GF-D8 (cell line): ENCODE measurements around the gene INO80C.

Source experiments
- DNase-seq: peaks from one replicate; lab custom pipeline; 2025; lab: John Stamatoyannopoulos, UW

Gene INO80C, protein sequence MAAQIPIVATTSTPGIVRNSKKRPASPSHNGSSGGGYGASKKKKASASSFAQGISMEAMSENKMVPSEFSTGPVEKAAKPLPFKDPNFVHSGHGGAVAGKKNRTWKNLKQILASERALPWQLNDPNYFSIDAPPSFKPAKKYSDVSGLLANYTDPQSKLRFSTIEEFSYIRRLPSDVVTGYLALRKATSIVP

DNA sequence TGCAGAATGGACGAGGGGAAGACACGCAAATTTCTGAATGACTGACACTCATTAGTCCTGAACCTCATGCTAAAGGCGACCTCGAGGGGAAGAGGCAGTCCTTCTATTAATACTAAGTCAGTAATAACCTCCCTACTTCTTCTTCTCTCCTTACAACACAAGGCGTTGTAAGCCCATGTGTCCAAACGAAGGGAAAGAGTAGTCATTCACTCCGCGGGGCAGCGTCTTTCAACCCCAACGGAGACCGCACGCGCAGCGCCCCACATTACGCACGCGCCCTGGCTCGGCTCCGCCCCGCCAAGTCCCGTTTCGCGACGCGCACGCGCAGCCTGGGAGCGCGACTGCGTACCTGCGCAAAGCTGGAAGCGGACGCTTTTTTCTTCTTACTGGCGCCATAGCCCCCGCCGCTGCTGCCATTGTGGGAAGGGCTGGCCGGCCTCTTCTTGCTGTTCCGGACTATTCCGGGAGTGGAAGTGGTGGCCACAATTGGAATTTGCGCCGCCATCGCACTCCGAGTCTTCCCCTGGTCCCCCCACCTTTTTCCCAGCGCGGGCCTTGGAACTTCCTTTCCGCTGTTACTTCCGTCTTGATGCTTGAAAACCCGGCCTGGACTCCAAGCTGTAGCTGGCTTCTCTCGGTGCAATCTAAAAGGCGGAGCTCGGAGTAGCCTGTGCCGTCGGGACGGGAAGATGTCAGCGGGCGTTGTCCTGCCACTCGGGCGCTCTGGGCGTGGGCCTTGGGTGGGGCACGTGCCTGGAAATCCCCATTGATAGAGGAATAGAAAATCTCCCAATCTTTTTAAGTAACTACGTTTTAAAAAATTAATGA lies at the start of gene INO80C:
Gene INO80C, minus strand, starts transcription at position 591 of the 828 bp plus-strand sequence. Its CDS starts 86 bp downstream, at position 505.
- DNase-seq, result peak; percentile 89

DNA sequence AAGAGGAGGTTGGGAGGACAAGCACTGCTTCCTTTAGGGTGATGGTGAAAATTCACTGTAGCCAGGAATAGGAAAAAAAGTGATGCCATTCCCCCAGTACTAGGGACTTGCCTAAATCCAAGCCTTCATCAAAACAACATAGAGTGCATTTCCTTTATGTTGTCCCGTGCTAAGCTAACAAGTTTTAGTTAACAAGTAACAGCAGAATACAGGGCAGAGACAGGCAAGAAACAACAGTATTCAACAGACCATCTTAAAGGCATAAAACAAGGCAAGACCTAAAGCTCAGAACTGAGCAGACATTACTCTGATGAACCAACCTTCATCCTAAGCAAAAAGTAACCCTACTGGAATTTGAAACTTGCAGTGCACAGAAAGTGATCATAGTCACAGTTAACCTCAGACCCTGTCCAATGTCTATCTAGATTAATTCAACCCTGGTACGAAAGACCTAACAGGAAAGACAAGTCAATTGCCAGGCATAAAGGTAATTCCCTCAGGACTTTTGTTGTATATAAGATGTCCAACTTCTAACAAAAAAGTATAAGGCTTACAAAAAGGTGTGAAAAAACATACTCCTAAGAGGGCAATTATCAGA lies 49.3 kb upstream of the INO80C start:
- no peak for DNase-seq

DNA sequence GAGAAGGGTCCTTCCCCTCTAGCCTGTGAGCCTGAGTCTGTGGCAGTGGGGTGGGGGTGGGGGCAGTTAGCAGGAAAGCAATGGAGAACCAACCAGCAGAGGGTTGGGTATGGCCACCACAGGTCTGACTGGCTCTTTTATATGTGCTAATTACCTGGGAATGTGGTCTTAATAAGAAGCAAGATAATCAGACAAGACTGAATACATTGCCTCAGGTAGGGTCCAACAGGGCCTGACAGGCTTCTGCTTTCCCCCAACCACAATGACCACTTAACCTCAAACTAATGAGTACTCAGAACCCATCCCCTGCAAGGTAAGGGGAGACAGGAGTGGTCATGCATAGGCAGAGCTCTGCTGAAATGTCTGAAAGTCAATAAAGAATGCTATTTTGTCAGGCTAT lies 44.6 kb upstream of the INO80C start:
- DNase-seq, result no peak

DNA sequence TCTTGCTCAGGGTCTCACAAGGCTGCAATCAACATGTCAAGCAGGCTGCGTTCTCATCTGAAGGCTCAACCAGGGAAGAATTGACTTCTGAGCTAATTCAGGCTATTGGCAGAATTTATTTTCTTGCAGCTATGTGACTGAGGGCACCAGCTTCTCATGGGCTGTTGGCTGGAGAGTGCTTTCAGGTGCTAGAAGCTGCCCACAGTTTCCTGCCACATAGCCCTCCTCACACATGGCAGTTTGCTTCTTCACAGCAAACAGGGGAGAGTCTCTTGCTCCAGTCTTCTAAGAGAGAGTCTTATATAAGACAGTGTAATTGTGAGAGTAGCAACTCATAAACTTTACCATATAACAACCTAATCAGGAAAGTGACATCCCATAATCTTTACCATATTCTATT lies 37.5 kb upstream of the INO80C start:
- DNase-seq, result no peak

DNA sequence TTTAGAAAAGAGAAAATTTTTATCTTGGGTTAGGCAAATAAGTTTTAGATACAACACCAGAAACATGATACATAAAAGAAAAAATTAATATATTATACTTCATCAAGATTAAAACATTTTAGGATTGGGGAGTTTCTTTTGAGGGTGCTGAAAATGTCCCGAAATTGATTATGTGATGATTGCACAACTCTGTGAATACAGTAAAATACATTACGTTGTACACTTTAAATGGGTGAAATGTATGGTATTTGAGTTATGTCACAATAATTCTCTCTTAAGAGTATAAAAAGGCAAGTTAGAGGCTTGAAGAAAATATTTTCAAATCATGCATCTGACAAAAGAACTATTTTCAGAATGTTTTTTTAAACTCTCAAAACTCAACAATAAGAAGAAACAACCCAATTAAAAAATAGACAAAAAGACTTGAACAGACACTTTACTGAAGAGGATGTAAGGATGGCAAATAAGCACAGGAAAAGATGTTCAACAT lies 36.2 kb upstream of the INO80C start:
- no peak for DNase-seq

DNA sequence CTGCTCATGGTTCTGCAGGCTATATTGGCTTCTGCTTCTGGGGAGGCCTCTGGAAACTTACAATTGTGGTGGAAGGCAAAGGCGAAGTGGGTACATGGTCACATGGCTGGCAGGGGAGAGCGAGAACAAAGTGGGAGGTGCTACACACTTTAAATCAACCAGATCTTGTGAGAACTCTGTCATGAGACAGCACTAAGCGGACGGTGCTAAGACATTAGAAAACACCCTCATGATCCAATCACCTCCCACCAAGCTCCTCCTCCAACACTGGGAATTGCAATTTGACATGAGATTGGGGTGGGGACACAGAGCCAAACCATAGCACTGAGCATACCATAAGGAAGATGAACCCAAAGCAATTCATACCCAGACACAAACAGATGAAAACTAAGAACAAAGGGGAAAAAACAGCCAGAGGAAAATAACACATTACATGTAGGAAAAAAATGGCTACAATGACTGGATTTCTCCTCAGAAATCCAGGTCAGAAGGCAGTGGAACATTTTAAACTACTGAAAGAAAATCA lies 31.1 kb upstream of the INO80C start:
- DNase-seq, result no peak

DNA sequence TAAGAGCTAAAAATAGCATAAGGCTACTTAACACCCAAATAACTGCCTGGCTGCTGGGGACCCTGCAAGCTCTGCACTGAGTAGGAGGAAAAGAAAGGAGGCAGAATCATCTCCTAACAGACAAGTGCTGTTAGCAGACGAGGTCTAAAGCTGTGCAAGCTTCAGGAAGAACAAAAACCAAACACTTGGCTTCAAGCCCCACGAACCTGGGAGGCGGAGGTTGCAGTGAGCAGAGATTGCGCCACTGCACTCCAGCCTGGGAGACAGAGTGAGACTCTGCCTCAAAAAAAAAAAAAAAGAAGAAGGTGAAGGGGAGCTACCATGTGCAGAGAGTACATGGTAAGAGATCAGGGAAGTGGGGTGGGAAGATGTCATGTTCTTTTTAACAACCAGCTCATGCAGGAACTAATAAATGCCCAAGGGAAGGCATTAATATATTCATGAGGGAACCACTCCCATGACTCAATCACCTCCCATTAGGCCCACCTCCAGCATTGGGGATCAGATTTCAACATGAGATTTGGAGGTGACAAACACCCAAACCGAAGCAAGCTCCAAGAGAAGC lies 28.8 kb upstream of the INO80C start:
- DNase-seq, result peak; percentile 51

DNA sequence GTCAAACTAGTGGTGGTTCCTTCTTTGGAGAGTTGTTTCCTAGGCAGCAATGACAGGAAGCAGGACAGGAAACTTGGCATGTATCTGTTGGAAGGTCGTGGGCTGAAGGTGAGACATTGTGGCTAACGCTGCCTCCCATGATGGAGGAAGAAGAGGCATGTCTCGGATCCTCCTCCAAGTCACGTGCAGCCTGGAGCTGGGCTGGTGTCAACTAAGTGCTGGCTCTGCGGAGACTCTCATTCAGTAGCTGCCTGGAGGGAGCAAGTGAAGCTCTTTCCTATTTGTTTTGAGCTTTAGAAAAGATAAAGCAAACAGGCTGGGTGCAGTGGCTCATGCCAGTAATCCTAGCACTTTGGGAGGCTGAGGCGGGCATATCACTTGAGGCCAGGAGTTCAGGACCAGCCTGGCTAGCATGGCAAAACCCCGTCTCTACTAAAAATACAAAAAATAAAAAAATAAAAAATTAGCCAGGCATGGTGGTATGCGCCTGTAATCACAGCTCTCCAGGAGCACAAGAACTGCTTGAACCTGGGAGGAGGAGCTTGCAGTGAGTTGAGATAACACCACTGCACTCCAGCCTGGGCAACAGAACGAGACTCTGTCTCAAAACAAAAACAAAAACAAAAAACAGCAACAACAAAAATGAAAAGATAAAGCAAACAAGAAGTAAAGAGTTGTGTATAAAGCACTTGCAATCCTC lies 28.2 kb upstream of the INO80C start:
- peak; percentile 60 for DNase-seq

DNA sequence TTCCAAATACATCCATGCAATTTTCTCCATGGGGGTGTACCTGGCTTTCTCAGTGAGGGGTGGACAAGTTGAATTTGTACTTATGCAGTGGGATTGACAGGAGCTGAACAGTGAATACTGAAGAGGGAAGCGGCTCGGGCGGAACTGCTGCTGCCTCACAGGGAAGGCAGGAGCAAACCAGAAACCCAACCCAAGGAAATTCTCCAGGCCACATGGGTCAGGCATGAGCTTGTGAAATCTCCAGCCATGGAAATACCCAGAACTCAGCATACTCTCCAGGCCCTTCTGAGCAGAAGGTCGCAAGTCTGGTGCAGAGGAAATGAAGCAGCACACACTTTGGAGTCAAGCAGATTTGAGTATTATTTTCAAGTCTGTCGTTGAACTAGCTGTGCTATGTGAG lies 26.5 kb upstream of the INO80C start:
- DNase-seq, result peak; percentile 70

DNA sequence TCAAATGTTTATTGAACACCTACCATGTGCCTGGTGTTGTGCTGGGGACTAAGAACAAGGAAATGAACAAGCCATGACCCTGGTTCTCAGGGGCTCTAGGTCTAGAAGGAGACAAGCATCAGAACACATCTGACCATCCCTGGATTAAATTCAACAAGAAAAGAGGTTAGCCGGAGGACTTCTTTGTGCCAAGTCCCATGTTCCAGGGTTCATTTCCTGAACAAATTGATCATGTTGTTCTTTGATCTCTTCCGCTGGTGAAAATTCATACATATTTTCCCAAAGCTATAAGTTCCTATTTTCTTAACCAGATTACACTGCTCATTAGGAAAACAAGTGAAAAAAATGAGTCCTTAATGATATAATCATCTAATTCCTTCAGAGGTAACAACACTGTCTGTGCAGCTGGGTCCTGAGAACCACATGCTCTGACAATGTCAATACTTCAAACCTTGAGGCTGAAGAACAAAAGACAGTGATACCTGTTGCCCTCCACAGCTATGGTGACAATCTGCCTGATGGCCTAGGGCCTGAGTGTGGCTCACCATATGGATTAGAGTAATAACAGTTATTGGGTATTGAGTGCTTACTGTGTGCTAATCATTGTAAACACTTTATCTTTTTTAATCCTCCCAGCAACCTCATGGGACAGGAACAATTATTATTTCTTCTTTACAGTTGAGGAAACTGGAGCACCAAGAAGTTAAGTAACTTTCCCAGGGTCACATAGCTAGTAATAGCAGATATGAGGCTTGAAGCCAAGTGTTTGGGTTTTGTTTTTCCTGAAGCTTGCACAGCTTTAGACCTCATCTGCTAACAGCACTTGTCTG lies 24.6 kb upstream of the INO80C start:
- DNase-seq, result no peak

DNA sequence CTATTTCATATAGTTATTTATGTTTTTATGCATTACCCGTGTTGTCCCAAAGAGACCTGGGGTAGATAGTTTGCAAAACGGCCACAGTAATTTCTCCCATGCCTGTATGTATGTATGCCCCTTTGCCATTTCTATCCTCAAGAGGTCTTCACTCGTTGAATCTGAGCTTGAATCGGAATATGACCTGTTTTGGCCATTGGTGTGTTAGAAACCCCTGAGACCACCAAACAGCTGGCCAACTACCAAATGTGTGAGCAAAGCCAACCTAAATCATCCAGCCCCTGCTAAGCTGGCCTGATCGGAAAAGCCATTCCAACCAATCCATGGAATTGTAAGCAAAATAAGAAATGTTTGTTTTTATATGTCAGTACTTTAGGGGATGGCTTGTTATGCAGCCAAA lies 23.4 kb upstream of the INO80C start:
- DNase-seq, result no peak

DNA sequence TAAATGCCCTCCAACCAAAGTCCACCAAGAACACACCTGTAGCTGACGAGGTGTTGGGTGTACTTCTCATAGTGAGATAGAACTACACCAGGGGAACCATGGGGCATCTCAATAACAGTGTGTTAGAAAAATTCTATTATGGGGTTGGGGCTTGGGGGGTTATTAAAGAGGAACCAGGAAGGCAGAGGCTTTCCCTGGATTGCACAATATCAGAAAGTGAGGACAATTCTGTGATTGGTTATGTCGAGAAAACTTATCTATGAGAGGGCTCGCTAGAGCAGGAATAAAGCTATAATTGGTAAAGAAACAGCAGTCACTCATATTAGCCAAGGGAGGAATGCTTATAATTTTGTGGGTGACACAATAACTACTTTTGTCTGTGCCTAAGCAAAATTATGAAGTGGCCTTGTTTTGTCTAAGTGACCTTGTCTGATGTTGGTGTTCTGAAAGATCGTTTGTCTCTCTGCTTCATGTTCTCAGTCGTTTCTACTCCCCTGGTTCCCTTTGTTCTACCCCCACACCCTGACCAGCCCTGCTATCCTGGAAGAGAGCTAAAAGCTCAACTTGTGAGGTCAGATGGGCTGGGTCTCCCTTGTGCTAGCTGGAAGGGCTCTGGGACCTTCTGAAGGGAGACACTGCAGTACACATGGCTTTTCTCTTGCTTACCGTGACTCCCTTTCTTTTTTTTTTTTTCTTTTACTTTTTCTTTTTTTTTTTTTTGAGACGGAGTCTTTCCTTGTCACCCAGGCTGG lies 21.6 kb upstream of the INO80C start:
- DNase-seq, result no peak

DNA sequence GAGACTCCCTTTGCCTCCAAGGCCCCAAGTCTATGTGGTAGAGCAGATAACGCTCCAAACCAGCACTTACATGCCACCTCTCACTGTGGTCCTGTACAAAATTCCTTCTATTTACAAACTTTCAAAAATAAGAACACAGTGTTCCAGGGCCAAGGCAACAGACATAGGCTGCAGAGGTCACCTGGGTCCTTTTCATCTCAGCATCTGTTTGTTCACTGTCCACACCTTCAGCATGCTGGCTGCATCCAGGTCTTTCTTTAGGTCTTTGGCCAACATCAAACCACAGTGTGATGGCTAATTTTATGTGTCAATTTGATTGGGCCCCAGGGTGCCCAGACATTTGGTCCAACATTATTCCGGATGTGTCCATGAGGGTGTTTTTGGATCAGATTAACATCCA lies 20.0 kb upstream of the INO80C start:
- DNase-seq, result no peak

DNA sequence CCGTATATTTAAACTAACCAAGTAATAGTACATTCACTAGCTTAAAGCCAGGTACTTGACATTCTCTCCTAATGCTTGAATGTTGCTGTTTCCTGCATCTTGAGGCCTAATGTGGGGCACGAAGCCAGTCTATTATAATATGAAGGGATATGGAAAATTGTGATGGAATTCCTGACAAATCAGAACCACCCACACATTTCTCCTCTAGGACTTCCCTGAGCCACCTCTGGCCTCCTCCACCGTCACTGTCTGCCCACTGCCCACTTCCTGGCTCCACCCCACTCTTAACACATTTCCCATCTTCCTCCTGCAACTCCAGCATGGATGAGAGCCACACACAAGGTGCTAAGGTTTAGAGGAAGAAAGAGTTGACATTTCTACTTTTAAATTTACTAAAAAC lies 19.0 kb upstream of the INO80C start:
- DNase-seq, result no peak

DNA sequence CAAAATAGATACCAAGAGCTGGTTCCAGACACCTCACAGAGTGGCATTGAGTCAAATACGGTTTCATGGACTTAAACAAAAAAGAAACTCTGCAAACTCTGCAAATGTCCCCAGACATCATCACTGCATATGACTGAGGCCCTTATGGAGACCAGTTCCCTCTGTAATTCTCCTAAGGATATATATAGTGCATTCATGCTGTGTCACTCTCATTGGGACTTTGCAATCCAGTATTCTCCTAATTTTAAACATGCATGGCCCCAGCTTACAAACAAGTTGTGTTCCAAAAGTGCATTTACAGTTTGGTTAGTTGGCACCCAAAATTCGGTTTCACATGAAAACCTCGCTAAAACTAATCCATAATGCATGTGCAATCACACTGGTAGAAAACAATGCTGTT lies 18.6 kb upstream of the INO80C start:
- no peak for DNase-seq

DNA sequence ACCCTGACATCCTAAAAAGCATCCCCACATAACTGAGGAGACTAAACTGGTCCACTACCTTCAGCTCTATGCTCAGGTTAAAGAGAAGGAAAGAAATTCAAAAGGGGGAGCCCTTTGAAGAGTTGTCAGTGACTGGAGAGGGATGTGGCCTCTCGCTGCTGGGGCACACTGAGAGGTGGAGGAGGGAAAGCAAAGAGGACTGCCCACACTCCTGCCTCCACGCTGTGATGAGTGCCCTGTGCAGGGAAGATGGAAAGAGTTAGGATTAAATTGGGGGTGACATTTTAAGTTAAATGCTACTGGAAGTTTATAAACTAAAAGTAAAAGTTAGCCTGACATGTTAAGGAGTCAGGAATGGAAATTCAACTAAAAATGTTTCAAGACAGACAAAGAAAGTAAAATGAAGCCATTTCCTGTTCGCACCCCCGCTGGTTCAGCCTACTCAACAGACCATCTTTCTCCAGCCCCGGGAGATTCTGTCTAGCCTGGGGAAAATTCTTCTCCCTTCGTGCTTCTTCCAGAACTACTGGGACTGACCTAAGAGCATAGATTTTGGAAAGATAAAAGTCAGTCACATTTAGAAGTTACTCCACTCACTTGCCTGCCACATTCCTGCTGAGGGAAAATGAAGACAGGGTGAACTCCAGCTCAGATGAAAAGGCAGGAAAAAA lies 17.8 kb upstream of the INO80C start:
- DNase-seq, result no peak

DNA sequence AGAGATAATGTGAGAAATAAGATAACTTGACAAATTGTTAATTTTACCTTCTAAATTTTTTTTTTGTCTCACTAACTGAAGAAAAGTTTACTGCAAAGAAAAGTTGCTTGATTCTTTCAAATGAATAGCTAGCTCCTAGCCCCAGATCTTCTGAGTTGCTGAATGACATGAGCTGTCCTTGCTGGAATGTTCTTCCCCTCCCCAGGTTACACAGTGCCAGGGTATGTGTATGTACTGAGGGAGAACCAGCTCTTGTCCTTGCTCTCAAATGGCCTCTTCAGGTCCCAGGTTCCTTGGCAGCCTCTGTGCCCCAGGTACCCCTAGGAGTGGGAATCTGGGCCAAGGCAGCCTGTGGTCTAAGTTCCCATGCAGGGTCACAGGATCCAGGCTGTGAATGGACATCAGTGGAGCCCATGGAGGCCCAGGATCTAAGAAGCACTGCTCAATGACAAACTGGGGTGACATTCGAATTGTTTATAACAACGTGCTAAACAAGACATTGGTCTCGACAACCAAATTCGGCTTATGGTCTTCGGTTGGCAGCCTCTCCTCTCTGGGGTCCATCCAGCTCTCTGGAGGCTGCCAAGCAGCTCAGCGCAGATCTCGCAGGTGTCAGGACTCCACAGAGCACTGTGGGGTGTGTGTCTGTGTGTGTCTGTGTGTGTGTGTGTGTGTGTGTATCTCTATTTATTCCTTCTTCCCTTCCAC lies 17.1 kb upstream of the INO80C start:
- no peak for DNase-seq

DNA sequence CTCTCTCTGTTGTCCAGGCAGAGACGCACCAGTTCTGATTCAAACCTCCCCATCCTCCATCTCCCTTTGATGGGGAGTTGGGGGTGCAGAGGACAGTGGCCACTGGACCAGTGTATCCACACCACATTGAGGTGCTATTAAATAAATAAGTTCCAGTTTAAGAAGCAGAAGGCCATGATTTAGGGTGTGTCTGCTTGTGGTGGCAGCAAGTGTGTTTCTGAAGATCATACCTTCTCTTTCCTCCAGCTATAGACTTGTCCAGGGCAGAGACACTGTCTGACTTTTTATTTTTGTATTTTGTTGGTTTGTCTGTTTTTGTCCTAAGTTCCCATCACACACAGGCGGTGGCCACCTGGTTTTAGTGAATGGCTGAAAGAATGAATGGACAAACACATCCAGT lies 16.5 kb upstream of the INO80C start:
- DNase-seq, result no peak
